A673 (cell line): Measurements from ENCODE around the gene HOXA1.

ENCODE experiments used
- EZH2 ChIP-seq: fragments of 200-600 bp; sonication (generic); IDR thresholded peaks from 2 replicates; pipeline ENCODE4 v1.6.1; 2017; ENCODE audit warnings: borderline replicate concordance, low read depth, mild to moderate bottlenecking, mixed read lengths, antibody characterized with exemption, low read length; ENCODE audit not compliant: poor library complexity, severe bottlenecking
- TF ChIP-seq, protein P1 (sequence below): fragments of 300-800, 200-600 bp; sonication (generic); conservative IDR thresholded peaks from 2 replicates; pipeline ENCODE4 v1.5.1; 2017; ENCODE audit warnings: low read depth, mild to moderate bottlenecking, antibody characterized with exemption, low read length, moderate library complexity, mixed read lengths

DNA sequence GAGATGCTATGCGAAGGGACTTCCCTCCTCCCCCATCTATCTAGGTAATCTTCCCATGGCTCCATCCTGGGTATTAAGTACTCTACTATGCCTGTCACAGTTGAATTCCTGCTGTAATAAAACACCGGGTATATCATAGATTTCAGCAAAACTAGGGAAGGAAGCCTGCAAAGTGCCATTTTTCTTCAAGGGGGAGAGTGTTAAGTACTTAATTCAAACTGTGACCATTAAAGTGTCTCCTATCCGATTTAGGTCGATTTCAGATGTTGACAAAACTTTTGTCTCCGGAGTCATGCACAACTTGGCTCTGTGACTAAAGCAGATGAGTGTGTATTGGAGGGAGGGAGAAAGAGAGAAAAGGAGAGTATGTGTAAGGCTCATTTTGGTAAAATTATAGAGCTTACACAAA is 30.2 kb upstream of the HOXA1 start:
- TF ChIP-seq, protein P1, sequence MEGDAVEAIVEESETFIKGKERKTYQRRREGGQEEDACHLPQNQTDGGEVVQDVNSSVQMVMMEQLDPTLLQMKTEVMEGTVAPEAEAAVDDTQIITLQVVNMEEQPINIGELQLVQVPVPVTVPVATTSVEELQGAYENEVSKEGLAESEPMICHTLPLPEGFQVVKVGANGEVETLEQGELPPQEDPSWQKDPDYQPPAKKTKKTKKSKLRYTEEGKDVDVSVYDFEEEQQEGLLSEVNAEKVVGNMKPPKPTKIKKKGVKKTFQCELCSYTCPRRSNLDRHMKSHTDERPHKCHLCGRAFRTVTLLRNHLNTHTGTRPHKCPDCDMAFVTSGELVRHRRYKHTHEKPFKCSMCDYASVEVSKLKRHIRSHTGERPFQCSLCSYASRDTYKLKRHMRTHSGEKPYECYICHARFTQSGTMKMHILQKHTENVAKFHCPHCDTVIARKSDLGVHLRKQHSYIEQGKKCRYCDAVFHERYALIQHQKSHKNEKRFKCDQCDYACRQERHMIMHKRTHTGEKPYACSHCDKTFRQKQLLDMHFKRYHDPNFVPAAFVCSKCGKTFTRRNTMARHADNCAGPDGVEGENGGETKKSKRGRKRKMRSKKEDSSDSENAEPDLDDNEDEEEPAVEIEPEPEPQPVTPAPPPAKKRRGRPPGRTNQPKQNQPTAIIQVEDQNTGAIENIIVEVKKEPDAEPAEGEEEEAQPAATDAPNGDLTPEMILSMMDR, result no peak
- no peak for TF ChIP-seq EZH2
